Neural progenitor cell (in vitro differentiated cells): ENCODE data around the gene MRC1. TPM values are rescaled to one million over a fixed set of nuclear protein-coding genes. Genes with fewer than 3 reads are reported as not detected.

Source experiments
- DNase-seq: peaks from one replicate; pipeline ENCODE4 v3.0.0-alpha.2; 2016; ENCODE audit warnings: low spot score
- H2AFZ ChIP-seq: fragments of 200-600 bp; sonication (generic); replicated peaks from 2 replicates; pipeline ENCODE4 v1.6.1; 2016; ENCODE audit warnings: antibody characterized with exemption
- H3F3A ChIP-seq: fragments of 200-600 bp; sonication (generic); 2 replicates; pipeline ENCODE4 v1.6.1; 2016; ENCODE audit warnings: antibody characterized with exemption, low read depth
- H3K27ac ChIP-seq: fragments of 200-600 bp; sonication (generic); 2 replicates; pipeline ENCODE4 v1.5.1; 2016; ENCODE audit warnings: mild to moderate bottlenecking
- H3K27me3 ChIP-seq: fragments of 200-600 bp; sonication (generic); 2 replicates; pipeline ENCODE4 v1.6.1; 2016; ENCODE audit warnings: mild to moderate bottlenecking, moderate library complexity
- H3K36me3 ChIP-seq: fragments of 200-600 bp; sonication (generic); 2 replicates; pipeline ENCODE4 v1.5.1; 2016
- H3K4me1 ChIP-seq: fragments of 200-600 bp; sonication (generic); 2 replicates; pipeline ENCODE4 v1.6.1; 2016; ENCODE audit warnings: mixed run types
- H3K4me2 ChIP-seq: fragments of 200-600 bp; sonication (generic); 2 replicates; pipeline ENCODE4 v1.6.1; 2016
- H3K4me3 ChIP-seq: fragments of 200-600 bp; sonication (generic); 2 replicates; pipeline ENCODE4 v1.5.1; 2016
- H3K79me2 ChIP-seq: fragments of 200-600 bp; sonication (generic); 2 replicates; pipeline ENCODE4 v1.6.1; 2016; ENCODE audit warnings: low read depth
- H3K9ac ChIP-seq: fragments of 200-600 bp; sonication (generic); 2 replicates; pipeline ENCODE4 v1.6.1; 2016
- H3K9me3 ChIP-seq: fragments of 200-600 bp; sonication (generic); 2 replicates; pipeline ENCODE4 v1.5.1; 2016; ENCODE audit warnings: low read depth
- H4K20me1 ChIP-seq: fragments of 200-600 bp; sonication (generic); 2 replicates; pipeline ENCODE4 v1.6.1; 2016; ENCODE audit warnings: low read depth
- H3K27ac Mint-ChIP-seq: 3 replicates; pipeline ENCODE4 v1.8.0; 2021; ENCODE audit warnings: mixed read lengths
- H3K27me3 Mint-ChIP-seq: 2 replicates; pipeline ENCODE4 v1.8.0; 2022; ENCODE audit warnings: low read depth, mild to moderate bottlenecking, inconsistent platforms, moderate library complexity, mixed read lengths; ENCODE audit not compliant: insufficient read depth
- H3K36me3 Mint-ChIP-seq: 3 replicates; pipeline ENCODE4 v1.8.0; 2021; ENCODE audit warnings: mixed read lengths
- H3K4me1 Mint-ChIP-seq: 3 replicates; pipeline ENCODE4 v1.8.0; 2021; ENCODE audit warnings: mixed read lengths
- H3K4me3 Mint-ChIP-seq: 3 replicates; pipeline ENCODE4 v1.8.0; 2021; ENCODE audit warnings: mild to moderate bottlenecking, moderate library complexity, mixed read lengths
- H3K9me3 Mint-ChIP-seq: 3 replicates; pipeline ENCODE4 v1.8.0; 2020; ENCODE audit warnings: mixed read lengths
- CTCF ChIP-seq: fragments of 200-600 bp; sonication (generic); IDR thresholded peaks from 2 replicates; pipeline ENCODE4 v1.5.1; 2017; ENCODE audit warnings: antibody characterized with exemption, mild to moderate bottlenecking
- EZH2 ChIP-seq: fragments of 200-600 bp; sonication (generic); IDR thresholded peaks from 2 replicates; pipeline ENCODE4 v1.6.1; 2017; ENCODE audit warnings: antibody characterized with exemption, mild to moderate bottlenecking, moderate library complexity
- EZH2phosphoT487 ChIP-seq: fragments of 200-600 bp; sonication (generic); IDR thresholded peaks from 2 replicates; pipeline ENCODE4 v1.6.1; 2017; ENCODE audit warnings: antibody characterized with exemption
- total RNA-seq: library from RNA; depleted of rRNA; stranded (reverse); fragments of >200 nt; gene quantifications from 2 replicates; pipeline ENCODE4 v1.2.3, GENCODE V29; 2015; ENCODE audit warnings: low replicate concordance

The MRC1 gene
- total RNA-seq, 1 donor from 2014 or later = not detected

- H3K36me3 ChIP-seq = no peaks in the 10 kb centered on the region
- H3F3A ChIP-seq = no peaks in the 10 kb centered on the region
- no peaks in the 10 kb centered on the region for H3K79me2 ChIP-seq
- H3K4me2 ChIP-seq = no peak overlapping the region
- Mint-ChIP-seq H3K36me3 (no peaks in the 10 kb centered on the region), H3K4me3 (no peak overlapping the region), H3K27me3 (no peaks in the 10 kb centered on the region), H3K4me1 (peaks cover 10% of the 10 kb centered on the region), H3K27ac (no peak overlapping the region), H3K9me3 (no peaks in the 10 kb centered on the region)
- no peaks in the 10 kb centered on the region for H3K9me3 ChIP-seq
- TF ChIP-seq CTCF (no peak), EZH2 (no peak), EZH2phosphoT487 (no peak)
- H4K20me1 ChIP-seq = no peaks in the 10 kb centered on the region
- no peak overlapping the region for H3K9ac ChIP-seq
- no peak overlapping the region for H3K27ac ChIP-seq
- H3K4me3 ChIP-seq = no peak overlapping the region
- no peaks in the 10 kb centered on the region for H3K4me1 ChIP-seq
- H3K27me3 ChIP-seq = no peaks in the 10 kb centered on the region
- H2AFZ ChIP-seq = peak overlapping the region; percentile 27
- DNase-seq = no peak
These were observed 29.0 kb downstream of the MRC1 start for GRCh38 chr10:17838080-17838648.

- no peaks in the 10 kb centered on the region for H3K79me2 ChIP-seq
- no peak overlapping the region for H3K9ac ChIP-seq
- no peaks in the 10 kb centered on the region for H3K9me3 ChIP-seq
- H4K20me1 ChIP-seq = no peaks in the 10 kb centered on the region
- H2AFZ ChIP-seq = no peak overlapping the region
- Mint-ChIP-seq H3K4me1 (peaks cover 10% of the 10 kb centered on the region), H3K4me3 (no peak overlapping the region), H3K27me3 (no peaks in the 10 kb centered on the region), H3K9me3 (no peaks in the 10 kb centered on the region), H3K36me3 (no peaks in the 10 kb centered on the region), H3K27ac (no peak overlapping the region)
- H3K36me3 ChIP-seq = no peaks in the 10 kb centered on the region
- TF ChIP-seq EZH2 (no peak), EZH2phosphoT487 (no peak), CTCF (no peak)
- no peak overlapping the region for H3K4me2 ChIP-seq
- H3K4me3 ChIP-seq = no peak overlapping the region
- DNase-seq = no peak
- H3K4me1 ChIP-seq = no peaks in the 10 kb centered on the region
- H3F3A ChIP-seq = no peaks in the 10 kb centered on the region
- H3K27me3 ChIP-seq = no peaks in the 10 kb centered on the region
- H3K27ac ChIP-seq = no peak overlapping the region
These were observed 31.9 kb downstream of the MRC1 start for GRCh38 chr10:17841050-17841449.

- TF ChIP-seq EZH2phosphoT487 (no peak), CTCF (no peak), EZH2 (no peak)
- no peaks in the 10 kb centered on the region for H3K36me3 Mint-ChIP-seq
- H3K9me3 Mint-ChIP-seq = no peaks in the 10 kb centered on the region
- H3K4me3 ChIP-seq = no peak overlapping the region
- H3K4me2 ChIP-seq = no peak overlapping the region
- no peak overlapping the region for H3K27ac ChIP-seq
- H3K4me3 Mint-ChIP-seq = no peak overlapping the region
- no peaks in the 10 kb centered on the region for H3F3A ChIP-seq
- H3K4me1 ChIP-seq = no peaks in the 10 kb centered on the region
- no peak for DNase-seq
- no peaks in the 10 kb centered on the region for H4K20me1 ChIP-seq
- no peak overlapping the region for H2AFZ ChIP-seq
- peaks cover 8% of the 10 kb centered on the region for H3K4me1 Mint-ChIP-seq
- no peaks in the 10 kb centered on the region for H3K27me3 Mint-ChIP-seq
- H3K27me3 ChIP-seq = no peaks in the 10 kb centered on the region
- H3K27ac Mint-ChIP-seq = no peak overlapping the region
- no peaks in the 10 kb centered on the region for H3K9me3 ChIP-seq
- no peaks in the 10 kb centered on the region for H3K79me2 ChIP-seq
- no peaks in the 10 kb centered on the region for H3K36me3 ChIP-seq
- no peak overlapping the region for H3K9ac ChIP-seq
These were observed 33.5 kb downstream of the MRC1 start for GRCh38 chr10:17842641-17843040.
